C4-2B (cell line): ENCODE results near the gene SCFD1.

ENCODE experiments used
- H3K27ac ChIP-seq: fragments of 450-650 bp; 2 replicates; pipeline ENCODE4 v1.5.1; 2017
- CTCF ChIP-seq: fragments of 450-650 bp; conservative IDR thresholded peaks from 2 replicates; pipeline ENCODE4 v1.5.1; 2017; ENCODE audit warnings: mild to moderate bottlenecking
- ZFX ChIP-seq: fragments of 450-650 bp; IDR thresholded peaks from 2 replicates; pipeline ENCODE4 v1.6.1; 2017

SCFD1 gene

DNA sequence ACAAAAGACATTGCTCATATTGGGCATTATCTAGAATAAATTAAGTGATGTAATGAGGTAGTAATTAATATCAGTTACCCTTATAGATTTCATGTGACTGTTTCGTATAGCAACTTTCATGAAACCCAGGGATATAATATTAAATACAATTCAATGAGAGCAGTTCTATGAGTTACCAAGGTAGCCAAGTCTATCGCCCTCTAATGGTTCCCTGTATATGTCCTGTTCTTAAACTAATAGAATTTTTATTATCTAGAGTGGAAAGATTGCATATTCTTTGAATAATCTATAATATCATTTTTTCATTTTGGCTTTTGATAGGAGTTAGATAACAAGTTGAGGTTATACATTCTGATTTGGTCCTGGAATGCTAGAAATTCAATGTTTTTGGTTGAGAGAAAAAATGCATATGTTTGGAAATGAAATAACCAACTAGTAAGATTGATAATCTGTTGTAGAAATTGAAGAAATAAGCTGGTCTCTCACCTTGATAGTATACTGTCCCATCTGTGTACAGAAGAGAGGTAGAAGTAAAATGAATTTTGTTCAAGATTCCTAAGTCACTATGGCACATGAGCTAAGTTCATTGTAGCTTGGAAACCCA, 59.7 kb downstream of the SCFD1 start:
- no peak overlapping the region for H3K27ac ChIP-seq
- TF ChIP-seq ZFX, result no peak
- peak; percentile 69 for TF ChIP-seq CTCF

- peak overlapping the region; percentile 63 for H3K27ac ChIP-seq
- TF ChIP-seq CTCF, result peak; percentile 87
These were observed 68.6 kb downstream of the SCFD1 start for GRCh38 chr14:30690487-30691355.

DNA sequence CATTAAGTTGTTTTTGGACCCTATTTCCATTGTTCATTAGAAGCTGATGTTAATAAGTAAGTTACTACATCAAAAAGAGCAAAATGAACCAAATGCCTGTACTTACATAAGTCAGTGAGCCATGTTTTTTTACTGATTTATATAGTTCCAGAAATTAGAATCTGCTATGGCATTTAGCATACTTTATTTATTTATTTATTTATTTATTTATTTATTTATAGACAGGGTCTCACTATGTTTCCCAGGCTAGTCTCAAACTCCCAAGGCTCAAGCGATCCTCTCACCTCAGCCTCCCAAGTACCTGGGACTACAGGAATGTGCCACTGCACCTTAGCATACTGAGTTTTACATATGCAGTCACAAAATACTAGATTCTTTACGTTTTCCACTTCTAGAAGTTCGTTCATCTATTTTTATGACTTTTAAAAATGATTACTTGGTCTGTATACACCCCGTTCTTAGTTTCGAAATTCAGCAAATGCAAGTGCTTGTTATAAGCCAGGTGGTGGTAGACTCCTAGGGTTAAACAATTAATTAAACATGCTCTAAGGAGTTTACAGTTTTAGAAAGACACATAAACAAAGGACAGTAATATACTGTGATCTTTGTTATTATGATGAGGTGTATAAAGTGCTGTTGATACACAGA, 69.8 kb downstream of the SCFD1 start:
- TF ChIP-seq CTCF (no peak), ZFX (no peak)
- H3K27ac ChIP-seq, result no peak overlapping the region

- no peak for TF ChIP-seq ZFX
- no peak for TF ChIP-seq CTCF
- no peak overlapping the region for H3K27ac ChIP-seq
These were observed 70.5 kb downstream of the SCFD1 start for GRCh38 chr14:30692669-30693068.

DNA sequence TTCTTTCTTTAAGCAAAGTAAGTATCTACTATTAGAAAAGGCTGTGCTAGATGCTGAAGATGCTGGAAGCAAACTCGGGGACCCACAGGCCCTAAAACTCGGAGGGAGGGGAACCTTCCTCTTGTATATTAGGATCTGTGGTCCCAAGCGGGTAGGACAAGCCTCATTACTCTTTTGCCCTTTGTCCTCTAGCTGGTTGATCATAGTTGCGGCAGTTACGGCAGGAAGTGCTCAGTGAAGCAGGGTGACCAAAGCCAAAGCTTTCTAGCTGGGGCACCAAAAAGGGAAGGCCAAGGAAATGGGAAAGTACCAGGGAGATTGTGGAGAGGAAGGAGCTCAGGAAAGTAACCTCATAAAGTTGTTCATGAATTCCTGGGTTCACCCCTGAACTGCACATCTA, 76.3 kb downstream of the SCFD1 start:
- TF ChIP-seq ZFX, result no peak
- no peak for TF ChIP-seq CTCF
- no peak overlapping the region for H3K27ac ChIP-seq

GRCh38 chr14:30706704-30707103, 84.6 kb downstream of the SCFD1 start:
- no peak overlapping the region for H3K27ac ChIP-seq
- TF ChIP-seq ZFX (no peak), CTCF (no peak)

DNA sequence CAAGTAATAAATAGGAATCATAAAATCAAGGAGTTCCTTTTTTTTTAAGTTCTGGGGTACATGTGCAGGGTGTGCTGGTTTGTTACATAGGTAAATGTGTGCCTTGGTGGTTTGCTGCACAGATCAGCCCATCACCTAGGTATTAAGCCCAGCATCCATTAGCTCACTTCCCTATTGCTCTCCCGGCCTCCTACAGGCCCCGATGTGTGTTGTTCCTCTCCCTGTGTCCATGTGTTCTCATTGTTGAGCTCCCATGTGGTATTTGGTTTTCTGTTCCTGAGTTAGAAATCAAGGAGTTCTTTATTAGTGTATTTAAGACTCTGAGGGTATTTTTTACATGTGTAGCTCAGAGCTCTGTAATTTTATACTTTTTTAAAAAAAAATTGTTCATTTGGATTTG, 86.0 kb downstream of the SCFD1 start:
- H3K27ac ChIP-seq, result no peak overlapping the region
- no peak; the same call in 1 of the 2 replicates for TF ChIP-seq CTCF
- TF ChIP-seq ZFX, result no peak
